22Rv1 (cell line): ENCODE data around the gene C9orf72.

Experiments
- H3K27ac ChIP-seq: fragments of 450-650 bp; 2 replicates; pipeline ENCODE4 v1.5.1; 2017
- ZFX ChIP-seq: fragments of 450-650 bp; IDR thresholded peaks from 2 replicates; pipeline ENCODE4 v1.6.1; 2017; ENCODE audit warnings: antibody characterized with exemption, borderline replicate concordance
- TF ChIP-seq, protein P1 (sequence below): fragments of 450-650 bp; IDR thresholded peaks from 2 replicates; pipeline ENCODE4 v1.5.1; 2017; ENCODE audit warnings: mild to moderate bottlenecking

Gene C9orf72

DNA sequence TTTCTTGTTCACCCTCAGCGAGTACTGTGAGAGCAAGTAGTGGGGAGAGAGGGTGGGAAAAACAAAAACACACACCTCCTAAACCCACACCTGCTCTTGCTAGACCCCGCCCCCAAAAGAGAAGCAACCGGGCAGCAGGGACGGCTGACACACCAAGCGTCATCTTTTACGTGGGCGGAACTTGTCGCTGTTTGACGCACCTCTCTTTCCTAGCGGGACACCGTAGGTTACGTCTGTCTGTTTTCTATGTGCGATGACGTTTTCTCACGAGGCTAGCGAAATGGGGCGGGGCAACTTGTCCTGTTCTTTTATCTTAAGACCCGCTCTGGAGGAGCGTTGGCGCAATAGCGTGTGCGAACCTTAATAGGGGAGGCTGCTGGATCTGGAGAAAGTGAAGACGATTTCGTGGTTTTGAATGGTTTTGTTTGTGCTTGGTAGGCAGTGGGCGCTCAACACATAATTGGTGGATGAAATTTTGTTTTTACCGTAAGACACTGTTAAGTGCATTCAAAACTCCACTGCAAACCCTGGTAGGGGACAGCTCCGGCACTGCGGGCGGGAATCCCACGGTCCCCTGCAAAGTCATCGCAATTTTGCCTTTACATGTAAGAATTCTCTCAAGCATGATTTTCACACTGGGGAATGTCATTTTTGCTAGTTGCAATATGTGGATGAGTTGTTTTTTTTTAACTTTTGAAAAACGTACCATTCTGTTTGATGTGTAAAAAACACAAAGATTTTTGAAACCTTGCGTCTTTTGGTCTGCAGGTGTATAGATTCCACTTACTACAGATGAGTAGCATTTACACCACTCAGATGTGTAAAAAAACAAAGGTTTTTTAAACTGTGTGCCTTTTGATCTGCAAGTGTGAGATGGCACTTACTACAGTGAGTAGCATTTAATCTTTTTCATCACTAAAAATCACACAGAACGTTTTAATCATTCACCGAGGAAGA lies 631 bp upstream of the C9orf72 start:
- H3K27ac ChIP-seq, result peak overlapping the region; percentile 89
- TF ChIP-seq, protein P1, sequence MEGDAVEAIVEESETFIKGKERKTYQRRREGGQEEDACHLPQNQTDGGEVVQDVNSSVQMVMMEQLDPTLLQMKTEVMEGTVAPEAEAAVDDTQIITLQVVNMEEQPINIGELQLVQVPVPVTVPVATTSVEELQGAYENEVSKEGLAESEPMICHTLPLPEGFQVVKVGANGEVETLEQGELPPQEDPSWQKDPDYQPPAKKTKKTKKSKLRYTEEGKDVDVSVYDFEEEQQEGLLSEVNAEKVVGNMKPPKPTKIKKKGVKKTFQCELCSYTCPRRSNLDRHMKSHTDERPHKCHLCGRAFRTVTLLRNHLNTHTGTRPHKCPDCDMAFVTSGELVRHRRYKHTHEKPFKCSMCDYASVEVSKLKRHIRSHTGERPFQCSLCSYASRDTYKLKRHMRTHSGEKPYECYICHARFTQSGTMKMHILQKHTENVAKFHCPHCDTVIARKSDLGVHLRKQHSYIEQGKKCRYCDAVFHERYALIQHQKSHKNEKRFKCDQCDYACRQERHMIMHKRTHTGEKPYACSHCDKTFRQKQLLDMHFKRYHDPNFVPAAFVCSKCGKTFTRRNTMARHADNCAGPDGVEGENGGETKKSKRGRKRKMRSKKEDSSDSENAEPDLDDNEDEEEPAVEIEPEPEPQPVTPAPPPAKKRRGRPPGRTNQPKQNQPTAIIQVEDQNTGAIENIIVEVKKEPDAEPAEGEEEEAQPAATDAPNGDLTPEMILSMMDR, result no peak
- no peak for TF ChIP-seq ZFX

DNA sequence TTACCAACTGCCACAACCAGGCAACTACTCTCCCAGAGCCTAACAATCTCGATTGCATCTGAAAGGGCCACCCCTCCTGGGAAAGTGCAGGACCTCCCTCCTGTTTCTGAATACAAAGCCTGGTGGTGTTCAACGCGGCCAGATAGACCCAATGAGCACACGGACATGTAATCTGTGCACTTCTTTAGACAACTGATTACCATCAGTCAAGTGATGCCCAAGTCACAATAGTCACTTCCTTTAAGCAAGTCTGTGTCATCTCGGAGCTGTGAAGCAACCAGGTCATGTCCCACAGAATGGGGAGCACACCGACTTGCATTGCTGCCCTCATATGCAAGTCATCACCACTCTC lies 739 bp downstream of the C9orf72 start:
- TF ChIP-seq, protein P1, result no peak
- no peak for TF ChIP-seq ZFX
- peak overlapping the region; percentile 89 for H3K27ac ChIP-seq

GRCh38 chr9:27572061-27572460 lies 1.2 kb downstream of the C9orf72 start:
- no peak overlapping the region for H3K27ac ChIP-seq
- TF ChIP-seq ZFX, result no peak
- TF ChIP-seq, protein P1, result no peak

- no peak for TF ChIP-seq ZFX
- TF ChIP-seq, protein P1, result no peak
- no peak overlapping the region for H3K27ac ChIP-seq
Measured at GRCh38 chr9:27571011-27571410, 2.3 kb downstream of the C9orf72 start.

- peak overlapping the region; percentile 42 for H3K27ac ChIP-seq
- TF ChIP-seq, protein P1, result no peak
- TF ChIP-seq ZFX, result no peak
Measured at GRCh38 chr9:27569406-27569805, 3.9 kb downstream of the C9orf72 start.

DNA sequence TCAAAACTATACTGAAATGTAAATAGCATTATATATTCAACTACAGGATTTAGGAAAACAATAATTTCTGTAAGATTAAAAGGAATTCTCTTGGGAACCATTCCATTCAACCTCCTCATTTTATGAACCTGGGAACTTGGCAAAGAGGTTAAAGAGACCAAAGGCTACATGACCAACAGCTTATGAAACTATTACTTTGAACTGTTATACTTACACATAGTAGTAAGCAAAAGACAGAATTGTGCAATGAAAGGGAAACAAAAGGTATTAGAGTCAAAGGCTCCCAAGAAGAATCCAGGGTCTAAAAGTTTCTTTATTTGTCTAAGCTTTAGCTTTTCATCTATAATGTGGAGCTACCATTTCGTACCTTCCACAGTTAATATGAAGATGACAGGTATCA lies 7.2 kb downstream of the C9orf72 start:
- TF ChIP-seq ZFX, result no peak
- TF ChIP-seq, protein P1, result no peak
- H3K27ac ChIP-seq, result no peak overlapping the region

DNA sequence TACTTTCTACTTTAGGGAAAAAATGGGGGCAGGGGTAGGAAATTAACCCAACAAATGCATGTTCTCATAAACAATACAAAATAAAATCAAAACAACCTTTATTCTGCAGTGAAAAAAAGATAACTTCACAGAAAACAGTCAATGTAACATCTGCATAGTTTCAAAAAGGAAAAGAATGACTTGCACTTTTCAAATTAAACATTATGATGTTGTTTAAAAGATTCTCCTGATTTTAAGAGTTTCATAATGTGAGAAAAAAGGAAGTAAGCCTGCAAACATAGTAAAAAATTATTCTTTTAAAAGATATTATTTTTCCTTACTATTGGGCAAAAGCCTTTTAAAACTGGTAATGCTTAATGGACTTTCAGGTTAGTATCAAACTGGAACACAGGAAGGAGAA lies 7.6 kb downstream of the C9orf72 start:
- H3K27ac ChIP-seq, result no peak overlapping the region
- TF ChIP-seq, protein P1, result no peak
- no peak for TF ChIP-seq ZFX
